NCI-H2107 treated with DMSO at 0.1 percent for 48 hours (cell line): ENCODE measurements around the gene EIF4A3.
A peak's percentile ranks its signal among the peaks of the same experiment; 100 is the strongest.

Experiments used
- DNase-seq: peaks from one replicate; lab custom pipeline; 2025; ENCODE audit not compliant: unreplicated experiment; lab: John Stamatoyannopoulos, UW

Gene EIF4A3

DNA sequence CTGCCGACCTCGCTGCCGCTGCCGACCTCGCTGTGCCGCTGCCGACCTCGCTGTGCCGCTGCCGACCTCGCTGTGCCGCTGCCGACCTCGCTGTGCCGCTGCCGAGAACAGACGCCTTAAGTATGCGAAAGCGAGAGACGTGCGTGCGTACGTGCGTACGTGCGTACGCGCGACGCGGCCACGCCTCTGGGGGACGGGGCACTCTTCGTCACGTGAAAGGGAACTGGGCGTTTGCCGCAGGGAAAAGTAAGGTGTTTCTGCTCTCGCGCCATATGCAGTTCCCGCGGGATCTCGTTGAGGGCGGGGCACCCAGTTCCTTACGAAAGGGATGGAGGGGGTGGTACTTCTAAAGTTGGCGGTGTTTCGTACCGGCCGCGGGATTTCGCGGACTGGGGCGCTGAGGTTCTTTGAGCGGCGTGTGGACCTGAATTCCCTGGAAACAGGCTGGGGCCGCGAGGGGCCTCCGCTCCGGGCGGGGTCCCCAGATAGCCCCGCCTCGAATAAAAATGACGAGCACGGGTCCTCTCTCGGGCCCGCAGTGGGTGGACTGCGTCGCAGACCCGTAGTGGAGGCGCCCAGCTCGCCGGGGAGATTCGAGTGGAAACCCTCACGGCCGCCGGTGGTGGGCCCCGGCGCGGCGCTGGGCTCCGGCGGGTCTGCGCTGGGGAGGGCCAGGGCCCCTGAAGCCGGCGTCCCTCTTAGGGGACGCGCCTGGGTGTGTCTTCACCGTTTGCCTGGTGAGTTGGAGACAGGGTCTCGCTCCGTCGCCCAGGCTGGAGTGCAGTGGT, at the start of gene EIF4A3:
Gene EIF4A3, minus strand, starts transcription at position 94 of the 788 bp plus-strand sequence. CDS start 167 bp downstream, outside the sequence.
- DNase-seq: peak; percentile 92

DNA sequence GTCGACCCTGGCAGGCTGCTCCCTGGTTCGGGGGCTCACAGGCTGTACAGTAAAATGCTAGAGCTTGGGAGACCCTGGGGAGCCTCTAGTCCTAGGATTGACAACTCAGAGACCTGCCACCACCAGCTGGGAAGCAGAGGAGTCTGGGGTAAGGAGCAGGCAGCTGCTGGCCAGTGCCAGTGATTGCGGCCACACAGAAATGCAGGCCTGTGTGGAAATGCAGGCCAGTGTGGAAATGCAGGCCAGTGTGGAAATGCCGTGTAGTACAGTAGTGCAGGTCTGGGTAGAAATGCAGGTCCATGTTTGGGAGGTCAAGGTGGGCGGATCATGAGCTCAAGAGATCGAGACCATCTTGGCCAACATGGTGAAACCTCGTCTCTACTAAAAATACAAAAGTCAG, 49.7 kb upstream of the EIF4A3 start:
- no peak for DNase-seq

DNA sequence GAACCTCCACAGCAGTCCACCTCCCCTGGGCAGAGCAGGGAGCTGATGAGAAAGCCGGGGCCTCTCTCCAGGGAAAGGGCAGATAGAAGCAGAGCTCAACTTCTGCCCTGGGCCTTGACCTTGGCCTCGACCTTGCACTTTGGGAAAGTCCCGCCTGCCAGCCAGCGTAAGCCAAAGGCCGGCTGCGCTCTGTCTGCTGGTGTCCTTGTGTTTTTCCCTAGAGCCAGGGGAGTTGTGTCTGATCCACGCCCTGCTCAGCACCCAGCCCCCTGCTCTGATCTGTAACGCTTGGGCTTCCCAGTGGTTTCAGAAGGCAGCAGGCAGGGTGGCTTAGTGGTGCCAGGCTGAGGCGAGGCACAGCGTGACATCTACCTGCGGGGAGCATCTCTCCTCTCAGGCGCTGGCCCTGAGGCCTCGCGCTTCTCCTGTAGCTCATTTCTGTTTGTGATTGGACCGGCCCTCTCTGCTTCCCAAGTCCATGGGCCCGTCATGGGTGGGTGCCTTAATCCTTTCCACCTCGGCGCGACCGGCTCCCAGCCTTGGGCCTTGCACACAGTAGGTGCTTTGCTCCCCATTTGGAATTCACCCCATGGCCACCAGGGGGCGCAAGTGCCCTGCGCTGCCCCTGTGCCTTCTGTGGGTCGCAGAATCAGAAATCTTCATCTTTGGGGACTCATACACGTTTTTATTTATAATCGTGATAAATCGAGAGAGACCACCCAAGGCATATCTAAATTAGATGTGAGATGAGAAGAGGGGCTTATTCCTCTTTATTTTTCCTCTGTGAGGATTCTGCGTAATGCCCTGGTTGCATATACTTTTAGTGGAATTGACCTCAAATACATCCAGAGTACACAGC, 49.0 kb upstream of the EIF4A3 start:
- no peak for DNase-seq

DNA sequence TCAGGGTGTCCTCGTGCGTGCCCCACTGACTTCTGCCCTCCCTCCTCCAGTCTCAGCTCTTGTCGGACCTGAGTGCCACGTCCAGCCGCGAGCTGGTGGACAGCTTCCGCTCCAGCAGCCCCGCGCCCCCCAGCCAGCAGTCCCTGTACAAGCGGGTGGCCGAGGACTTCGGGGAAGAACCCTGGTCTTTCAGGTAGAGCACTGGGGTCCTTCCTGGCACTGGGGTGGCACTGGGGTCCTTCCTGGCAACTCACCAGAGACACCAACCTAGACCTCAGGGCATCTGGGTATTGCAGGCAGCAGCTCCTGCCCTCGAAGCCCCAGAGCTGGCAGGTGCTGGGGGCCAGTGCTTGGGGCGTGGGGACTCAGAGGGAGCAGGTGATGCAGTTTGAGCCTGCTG, 48.2 kb upstream of the EIF4A3 start:
- DNase-seq: no peak

DNA sequence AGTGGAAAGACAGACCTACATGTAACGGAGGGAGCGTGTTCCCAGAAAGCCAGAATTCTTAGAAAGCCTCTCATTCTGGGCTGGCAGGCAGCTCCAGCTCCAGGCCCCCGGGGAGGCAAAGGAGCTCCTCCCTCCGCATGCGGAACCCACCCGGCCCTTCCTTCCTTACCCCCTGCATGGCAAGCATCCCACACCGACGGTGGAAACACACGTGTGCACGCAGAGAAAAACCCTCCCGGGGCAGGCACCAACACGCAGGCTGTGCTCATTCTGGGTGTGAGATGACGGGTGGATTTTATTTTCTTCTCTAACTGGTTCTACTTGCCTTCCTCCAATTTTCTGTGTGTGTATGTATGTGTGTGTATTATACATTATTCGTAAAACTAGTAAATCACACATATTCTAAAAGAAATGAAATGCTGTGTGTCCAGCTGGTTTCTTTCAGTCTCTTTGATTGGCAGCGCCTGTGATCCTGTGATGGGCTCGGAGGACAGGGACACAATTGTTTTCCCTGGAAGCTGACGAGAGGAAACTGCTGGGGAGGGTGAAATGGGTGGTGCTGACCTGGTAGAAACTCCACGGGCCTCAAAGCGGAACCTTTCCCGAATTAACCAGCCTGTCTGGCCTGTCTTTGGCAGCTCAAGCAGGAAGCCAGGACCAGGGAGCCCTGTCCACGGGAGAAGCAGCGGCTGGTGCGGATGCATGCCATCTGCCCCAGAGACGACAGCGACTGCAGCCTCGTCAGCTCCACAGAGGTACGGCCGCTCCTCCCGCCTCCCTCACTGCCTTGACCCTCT, 45.1 kb upstream of the EIF4A3 start:
- DNase-seq: no peak

DNA sequence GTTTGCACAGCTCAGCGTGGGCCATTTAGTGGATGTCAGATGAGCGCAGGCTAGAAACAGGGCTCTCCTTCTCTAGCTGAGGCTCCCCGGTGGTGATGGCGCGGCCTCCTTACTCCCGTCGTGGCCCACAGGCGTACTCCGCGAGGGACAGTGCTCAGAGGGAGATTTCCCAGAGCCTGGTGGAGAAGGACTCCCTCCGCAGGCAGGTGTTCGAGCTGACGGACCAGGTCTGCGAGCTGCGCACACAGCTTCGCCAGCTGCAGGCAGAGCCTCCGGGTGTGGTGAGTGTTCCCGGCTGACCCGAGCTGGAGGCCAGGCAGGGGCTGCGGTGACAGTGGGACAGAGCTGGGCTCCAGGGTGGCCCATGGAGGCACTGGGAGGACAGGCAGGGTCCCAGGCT, 44.3 kb upstream of the EIF4A3 start:
- DNase-seq: no peak

DNA sequence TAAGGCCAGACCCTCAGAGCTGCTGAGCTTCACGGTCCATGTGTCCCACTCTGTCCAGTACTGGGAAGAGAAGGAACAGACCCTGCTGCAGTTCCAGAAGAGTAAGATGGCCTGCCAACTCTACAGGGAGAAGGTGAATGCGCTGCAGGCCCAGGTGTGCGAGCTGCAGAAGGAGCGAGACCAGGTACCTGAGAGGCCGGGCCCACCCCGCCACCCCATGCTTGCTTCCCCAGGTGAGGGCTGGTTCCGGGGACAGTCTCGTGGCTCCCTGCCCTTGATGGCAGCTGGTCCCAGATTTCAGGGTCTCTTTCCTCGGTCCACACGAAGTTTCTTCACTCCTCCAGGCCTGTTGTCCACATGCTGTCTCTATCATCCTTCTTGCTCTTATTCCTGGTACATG, 43.8 kb upstream of the EIF4A3 start:
- no peak for DNase-seq

DNA sequence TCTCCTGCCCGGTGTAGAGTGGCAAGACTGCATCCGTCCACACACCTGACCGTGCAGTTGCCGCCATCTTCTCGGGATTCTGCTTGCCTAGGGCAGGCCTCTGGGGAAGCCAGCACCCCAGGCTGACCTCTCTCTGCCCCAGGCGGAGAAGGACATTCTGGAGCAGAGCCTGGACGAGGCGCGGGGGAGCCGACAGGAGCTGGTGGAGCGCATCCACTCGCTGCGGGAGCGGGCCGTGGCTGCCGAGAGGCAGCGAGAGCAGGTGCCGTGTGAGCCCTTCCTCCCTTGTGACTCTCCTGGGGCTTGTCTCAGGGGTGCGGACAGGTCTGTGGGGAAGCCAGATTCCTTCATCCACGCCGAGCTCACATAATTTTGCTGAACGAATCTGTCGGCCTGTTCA, 42.7 kb upstream of the EIF4A3 start:
- no peak for DNase-seq

DNA sequence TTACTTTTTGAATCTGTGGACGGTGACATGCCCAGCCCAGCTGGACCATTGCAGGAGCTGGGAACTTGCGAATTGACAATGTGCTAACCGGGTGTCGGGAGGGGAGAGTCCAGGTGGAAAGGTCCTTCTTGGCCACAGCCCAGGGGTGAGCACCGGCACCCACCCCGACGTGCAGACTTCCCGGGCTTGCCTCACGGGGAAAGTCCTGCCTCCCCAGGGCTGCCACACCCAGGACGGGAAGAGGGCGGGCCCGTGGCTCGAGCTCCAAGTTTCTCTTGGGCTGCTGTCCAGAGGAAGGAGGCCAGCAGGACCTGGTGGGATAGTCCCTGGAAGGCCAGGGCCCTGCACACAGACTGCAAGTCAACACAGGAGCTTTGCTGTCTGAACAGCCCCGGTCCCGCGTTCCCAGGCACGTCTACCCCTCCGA, 40.6 kb upstream of the EIF4A3 start:
- DNase-seq: no peak

DNA sequence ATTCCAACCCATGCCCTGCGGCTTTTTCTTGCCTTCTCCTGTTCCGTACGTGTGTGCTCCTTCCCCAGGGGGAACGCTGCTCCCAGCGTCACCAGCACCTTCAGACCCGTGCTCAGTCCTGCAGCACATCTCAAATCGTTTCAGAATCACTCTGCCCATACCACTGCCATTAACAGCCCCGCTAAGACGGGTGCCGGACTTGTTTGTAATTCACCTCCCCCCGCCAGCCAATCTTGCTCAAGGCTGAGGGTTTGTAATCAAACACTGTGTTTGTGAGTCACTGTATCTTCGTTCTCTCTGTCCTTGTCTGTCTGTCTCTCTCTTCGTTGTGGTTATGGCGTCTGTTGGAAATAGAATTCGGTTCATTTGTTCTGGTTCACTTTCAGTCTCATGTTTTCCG, 40.2 kb upstream of the EIF4A3 start:
- DNase-seq: no peak

DNA sequence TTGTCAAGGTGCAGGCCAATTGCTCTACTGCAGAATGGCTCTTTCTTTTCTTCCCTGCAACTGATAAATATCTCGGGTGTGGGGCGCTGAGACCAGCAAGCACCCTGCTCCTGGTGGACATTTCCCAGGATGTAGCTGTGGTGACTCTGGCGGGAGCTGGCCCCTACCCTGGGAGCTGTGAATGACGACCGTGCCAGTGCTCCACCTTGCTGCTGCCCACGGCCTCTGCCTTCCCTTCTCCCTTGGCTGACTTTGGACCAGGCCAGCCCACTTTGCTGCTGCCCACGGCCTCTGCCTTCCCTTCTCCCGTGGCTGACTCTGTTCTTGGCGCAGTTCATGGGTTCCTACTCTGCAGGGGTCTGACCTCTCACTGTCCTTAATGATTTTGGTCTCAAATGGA, 39.0 kb upstream of the EIF4A3 start:
- no peak for DNase-seq

DNA sequence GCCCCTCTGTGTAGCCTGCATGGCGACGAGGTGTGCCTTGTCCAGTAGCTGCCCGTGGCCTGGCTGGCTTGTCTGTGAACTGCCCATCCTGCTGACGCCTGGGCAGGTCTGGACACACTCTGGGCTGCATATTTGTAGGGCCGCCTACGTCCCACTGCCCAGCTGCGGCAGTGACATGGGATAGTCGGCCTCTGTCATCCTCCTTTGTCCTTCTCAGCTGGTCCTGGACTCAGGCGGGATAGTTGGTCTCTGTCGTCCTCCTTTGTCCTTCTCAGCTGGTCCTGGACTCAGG, 37.4 kb upstream of the EIF4A3 start:
- DNase-seq: no peak

DNA sequence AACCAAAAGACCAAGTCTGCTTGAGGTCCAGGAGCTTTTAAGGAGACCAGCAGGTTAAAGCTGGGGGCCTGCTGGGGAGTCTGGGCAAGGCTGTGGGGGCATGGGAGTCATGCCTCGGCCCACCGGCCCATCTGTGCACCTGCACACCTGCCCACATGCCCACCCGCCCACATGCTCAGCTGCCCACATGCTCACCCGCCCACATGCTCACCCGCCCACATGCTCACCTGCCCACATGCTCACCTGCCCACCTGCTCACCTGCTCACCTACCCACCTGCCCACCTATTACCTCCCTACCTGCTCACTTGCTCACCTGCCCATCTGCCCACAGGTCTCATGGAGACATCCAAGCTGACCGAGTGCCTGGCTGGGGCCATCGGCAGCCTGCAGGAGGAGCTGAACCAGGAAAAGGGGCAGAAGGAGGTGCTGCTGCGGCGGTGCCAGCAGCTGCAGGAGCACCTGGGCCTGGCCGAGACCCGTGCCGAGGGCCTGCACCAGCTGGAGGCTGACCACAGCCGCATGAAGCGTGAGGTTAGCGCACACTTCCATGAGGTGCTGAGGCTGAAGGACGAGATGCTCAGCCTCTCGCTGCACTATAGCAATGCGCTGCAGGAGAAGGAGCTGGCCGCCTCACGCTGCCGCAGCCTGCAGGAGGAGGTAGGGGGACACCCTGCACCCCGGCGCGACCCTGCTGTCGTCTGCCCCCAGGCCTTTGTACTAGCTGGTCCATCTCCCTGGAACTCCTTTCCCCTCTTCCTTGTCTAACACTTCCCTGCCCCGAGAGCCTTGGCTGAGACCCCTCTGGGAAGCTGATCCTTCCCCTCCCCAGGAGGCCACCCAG, 36.9 kb upstream of the EIF4A3 start:
- no peak for DNase-seq

DNA sequence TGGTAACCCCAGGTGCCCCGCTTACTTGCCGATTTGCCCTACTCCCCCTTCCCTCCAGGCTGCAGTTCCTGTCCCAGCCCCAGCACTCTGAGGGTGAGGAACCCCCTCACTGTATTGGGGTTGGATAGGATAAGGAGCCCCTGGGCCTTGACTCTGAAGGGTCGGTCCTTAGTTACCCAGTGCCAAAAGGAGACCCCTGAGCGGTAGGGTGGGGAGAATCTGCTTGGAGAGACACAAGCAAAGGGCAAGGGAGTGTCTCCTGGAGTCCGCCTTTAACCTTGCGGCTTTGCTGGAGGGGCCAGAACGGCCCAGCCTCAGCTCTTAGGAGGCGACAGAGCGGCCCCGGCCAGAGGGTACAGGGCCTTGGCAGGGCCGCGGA, 35.9 kb upstream of the EIF4A3 start:
- no peak for DNase-seq

DNA sequence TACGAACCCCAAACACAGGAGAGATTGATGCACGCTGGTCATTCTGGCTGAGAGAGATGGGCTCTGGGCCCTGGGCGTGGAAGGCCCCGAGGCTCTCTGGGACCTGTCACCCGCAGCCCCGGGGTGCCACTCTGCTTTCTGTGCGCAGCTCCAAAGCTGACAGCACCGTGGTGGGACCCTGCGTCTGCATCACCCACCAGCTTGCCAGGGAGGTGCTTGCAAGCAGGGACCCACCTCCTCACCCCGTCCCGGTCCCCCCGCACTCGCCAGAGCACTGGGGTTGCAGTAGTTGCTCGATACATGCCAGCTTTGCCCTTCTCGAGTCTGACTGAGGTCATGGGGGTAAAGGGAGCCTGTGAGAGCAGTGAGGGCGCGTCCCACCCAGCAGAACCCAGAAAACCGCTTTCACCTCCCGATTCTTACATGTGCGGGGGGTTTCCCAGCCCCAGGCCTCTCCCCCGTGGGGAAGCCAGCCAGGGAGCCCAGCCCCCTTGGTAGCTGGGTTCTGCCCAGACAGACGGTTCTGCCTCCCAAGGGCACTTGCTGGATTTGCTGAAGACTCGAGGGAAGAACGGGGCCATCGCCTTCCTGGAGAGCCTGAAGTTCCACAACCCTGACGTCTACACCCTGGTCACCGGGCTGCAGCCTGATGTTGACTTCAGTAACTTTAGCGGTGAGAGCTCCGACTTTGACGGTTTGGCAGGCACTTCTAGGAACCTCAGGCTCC, 35.4 kb upstream of the EIF4A3 start:
- DNase-seq: no peak

DNA sequence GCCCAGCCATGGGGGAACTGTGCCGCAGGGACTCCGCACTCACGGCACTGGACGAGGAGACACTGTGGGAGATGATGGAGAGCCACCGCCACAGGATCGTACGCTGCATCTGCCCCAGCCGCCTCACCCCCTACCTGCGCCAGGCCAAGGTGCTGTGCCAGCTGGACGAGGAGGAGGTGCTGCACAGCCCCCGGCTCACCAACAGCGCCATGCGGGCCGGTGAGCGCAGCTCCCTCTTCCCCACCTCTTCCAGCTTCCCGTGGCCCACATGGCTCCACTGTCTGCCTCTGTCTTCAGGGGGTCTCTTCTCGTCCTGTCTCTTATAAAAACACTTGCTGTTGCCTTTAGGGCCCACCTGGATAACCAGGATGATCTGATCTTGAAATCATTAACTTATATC, 34.5 kb upstream of the EIF4A3 start:
- no peak for DNase-seq

DNA sequence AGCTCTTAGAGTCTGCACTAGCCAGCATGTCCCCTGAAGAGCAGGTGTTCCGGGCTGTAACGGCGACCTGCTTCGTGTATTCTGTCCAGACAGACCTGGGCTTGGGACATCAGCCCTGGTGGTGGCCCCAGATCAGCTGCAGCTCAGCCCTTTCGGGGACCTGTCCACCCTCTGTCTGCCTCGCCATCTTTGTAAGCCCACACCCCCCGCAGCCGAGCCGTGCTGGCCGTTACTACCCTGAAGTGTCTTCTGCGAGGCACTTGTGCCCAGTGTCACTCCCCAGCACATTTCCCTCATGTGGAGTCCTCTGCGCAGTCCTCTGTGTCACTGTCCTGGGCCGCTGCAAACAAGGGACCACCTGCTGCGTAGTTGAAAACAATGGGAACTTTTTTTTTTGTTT, 33.3 kb upstream of the EIF4A3 start:
- DNase-seq: no peak

DNA sequence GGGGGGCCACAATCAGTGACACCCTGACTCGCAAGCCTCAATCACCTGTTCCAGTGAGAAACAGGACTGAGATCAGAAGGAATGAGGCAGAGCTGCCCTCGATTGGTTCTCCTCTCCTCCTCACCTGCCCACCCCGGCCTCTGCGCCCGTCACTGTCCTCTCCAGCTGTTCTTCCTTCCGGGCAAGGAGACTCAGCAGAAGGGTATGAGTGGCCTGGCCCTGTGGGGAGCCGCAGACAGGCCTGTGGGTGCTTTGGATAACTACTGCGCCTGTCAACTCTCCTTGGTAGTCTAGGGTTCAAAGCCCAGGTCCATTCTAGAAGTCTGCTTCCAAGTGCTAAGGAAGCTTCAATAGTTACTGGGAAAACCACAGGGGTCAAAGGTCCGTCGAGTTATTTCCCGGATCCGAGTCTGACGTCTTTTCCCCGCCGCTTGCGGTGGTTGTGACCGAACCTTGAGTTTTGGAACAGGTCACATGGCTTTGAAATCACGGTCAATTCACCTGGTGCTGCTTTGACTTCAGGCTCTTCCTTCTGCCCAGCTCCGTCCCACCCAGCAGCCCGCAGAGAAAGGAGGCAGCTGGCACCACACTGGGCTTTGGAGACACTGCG, 31.2 kb upstream of the EIF4A3 start:
- DNase-seq: no peak

DNA sequence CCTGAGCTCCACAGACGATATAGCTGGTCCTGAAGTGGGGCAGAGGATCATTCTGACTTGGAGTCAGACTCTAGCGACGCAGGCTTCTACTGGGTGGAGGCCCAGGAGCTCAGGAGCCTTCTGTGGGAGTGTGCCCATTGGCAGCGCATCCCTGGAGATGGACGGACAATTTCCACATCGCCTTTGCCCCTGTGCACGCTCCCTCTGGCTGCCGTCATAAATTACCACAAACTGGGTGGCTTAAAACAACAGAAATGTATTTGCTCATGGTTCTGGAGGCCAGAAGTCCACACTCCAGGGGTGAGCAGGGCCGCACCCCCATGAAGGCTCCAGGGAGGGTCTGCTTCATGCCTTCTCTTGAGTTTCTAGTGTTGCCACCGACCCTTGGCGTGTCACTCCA, 29.8 kb upstream of the EIF4A3 start:
- DNase-seq: no peak

DNA sequence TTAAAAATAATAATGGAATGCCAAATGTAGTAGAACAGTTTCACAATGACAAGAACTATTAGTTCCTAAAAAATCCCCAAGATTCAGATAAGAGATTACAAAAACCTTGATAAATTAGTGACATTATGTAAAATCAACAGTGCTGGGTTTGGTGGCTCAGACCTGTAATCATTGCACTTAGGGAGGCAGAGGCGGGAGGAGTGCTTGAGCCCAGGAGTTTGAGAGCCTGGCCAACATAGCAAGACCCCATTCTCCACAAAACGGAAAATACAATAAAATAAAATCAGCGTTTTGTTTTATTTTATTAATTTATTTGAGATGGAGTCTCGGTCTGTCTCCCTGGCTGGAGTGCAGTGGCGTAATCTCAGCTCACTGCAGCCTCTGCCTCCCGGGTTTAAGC, 27.0 kb upstream of the EIF4A3 start:
- DNase-seq: no peak
